Lower leg skin (tissue), 4 donors: Measurements from ENCODE around the gene CPLX3. TPM values are rescaled to one million over a fixed set of nuclear protein-coding genes. Genes with fewer than 3 reads are reported as not detected.

Experiments used
- DNase-seq, 2 donors: peaks; one replicate each; pipeline ENCODE4 v3.0.0-alpha.2; 2019; ENCODE audit warnings: low spot score in 2 of 2
- H3K4me3 ChIP-seq: fragments of 200-600 bp; sonication (generic); 2 replicates; pipeline ENCODE4 v1.5.1; 2017; ENCODE audit warnings: mild to moderate bottlenecking, low read depth; ENCODE audit not compliant: poor library complexity, severe bottlenecking
- CTCF ChIP-seq, 3 donors: fragments of 450-650 bp; IDR thresholded peaks; one replicate each; pipeline ENCODE4 v1.5.1; 2016; ENCODE audit warnings: antibody characterized with exemption in 3 of 3, mild to moderate bottlenecking in 3 of 3, moderate library complexity in 2 of 3
- POLR2A ChIP-seq, 2 donors: fragments of 450-650 bp; IDR thresholded peaks; one replicate each; pipeline ENCODE4 v1.6.1; 2016 to 2017; ENCODE audit warnings: antibody characterized with exemption in 2 of 2, mild to moderate bottlenecking in 1 of 2, moderate library complexity in 1 of 2
- WGBS, 2 donors: methylation state at CpG; one replicate each; pipeline ENCODE4 v1.1.5; 2018; 5-methylcytosine and 5-hydroxymethylcytosine counted together
- intact Hi-C: fragments of 100-400 bp; cut with DNase I; formaldehyde crosslinking; loops from one replicate; pipeline ENCODE4 v1.15.0; 2023; ENCODE audit warnings: low total_unique reads
- total RNA-seq, 4 donors: library from RNA; depleted of rRNA; stranded (reverse); fragments of >200 nt; gene quantifications; one replicate each; pipeline ENCODE4 v1.1.0, GENCODE V29; 2016

The CPLX3 gene
- total RNA-seq, 4 donors from 2014 or later: 0.17 to 0.84 (median 0.28) TPM

- no peak for TF ChIP-seq POLR2A (IDR thresholded peaks at IDR 0.05)
- no peak for DNase-seq
- 60 to 68% methylated on average over 12 of the region's 12 CpGs for WGBS, 2 donors
- intact Hi-C loops: no loop called here
- no peak within 1 kb of the TSS for H3K4me3 ChIP-seq
These were observed 13.9 kb upstream of the CPLX3 start, which contains the start of gene LMAN1L for GRCh38 chr15:74812533-74812932. Gene LMAN1L, plus strand, starts transcription at chr15:74812835. Its CDS starts 20 bp downstream, at chr15:74812855.

- H3K4me3 ChIP-seq: no peak overlapping the region
- WGBS, 2 donors: 72 to 73% methylated on average over 10 of the region's 10 CpGs
- TF ChIP-seq POLR2A (IDR thresholded peaks at IDR 0.05): no peak
- intact Hi-C loops: no loop called here
- DNase-seq: no peak
These were observed 11.1 kb upstream of the CPLX3 start for GRCh38 chr15:74815121-74815934.

- no peak for DNase-seq
- intact Hi-C loops: no loop called here
- WGBS, 2 donors: 84 to 93% methylated on average over 15 of the region's 15 CpGs
- TF ChIP-seq POLR2A (IDR thresholded peaks at IDR 0.05) (no peak), CTCF (IDR thresholded peaks at IDR 0.05) (no peak)
- no peak overlapping the region for H3K4me3 ChIP-seq
These were observed 10.5 kb upstream of the CPLX3 start for GRCh38 chr15:74815961-74816360.

- no peak for DNase-seq
- intact Hi-C loops: no loop called here
- TF ChIP-seq POLR2A (IDR thresholded peaks at IDR 0.05) (no peak), CTCF (IDR thresholded peaks at IDR 0.05) (no peak)
- WGBS, 2 donors: 42 to 47% methylated on average over 18 of the region's 19 CpGs
- H3K4me3 ChIP-seq: no peak overlapping the region
These were observed 9.6 kb upstream of the CPLX3 start for GRCh38 chr15:74816624-74817369.

GRCh38 chr15:74817370-74817737 lies 9.1 kb upstream of the CPLX3 start:
- intact Hi-C loops: no loop called here
- no peak for DNase-seq
- TF ChIP-seq POLR2A (IDR thresholded peaks at IDR 0.05): no peak
- no peak for TF ChIP-seq CTCF (IDR thresholded peaks at IDR 0.05)
- H3K4me3 ChIP-seq: no peak overlapping the region
- WGBS, 2 donors: 15 to 26% methylated on average over 6 to 9 of the region's 9 CpGs

- TF ChIP-seq POLR2A (IDR thresholded peaks at IDR 0.05) (no peak), CTCF (IDR thresholded peaks at IDR 0.05) (no peak)
- no peak for DNase-seq
- WGBS, 2 donors: 81 to 85% methylated on average over 5 of the region's 5 CpGs
- H3K4me3 ChIP-seq: no peak overlapping the region
- intact Hi-C loops: no loop called here
These were observed 6.4 kb upstream of the CPLX3 start for GRCh38 chr15:74820056-74820455.
